HCT116 (cell line): ENCODE measurements around the gene PACSIN2. TPM values are rescaled to one million over a fixed set of nuclear protein-coding genes. Genes with fewer than 3 reads are reported as not detected.

Experiments
- ATAC-seq: fragments of 200-7000 bp; cut with Tn5 transposase; 2 replicates; pipeline ENCODE4 v1.9.1; 2020; ENCODE audit warnings: mild to moderate bottlenecking, moderate library complexity
- BruUV-seq: library from RNA; stranded (reverse); fragments of 400-500 nt; replicated peaks from 2 replicates; lab custom pipeline; 2021; lab: Mats Ljungman, UMichigan
- CTCF ChIA-PET: fragments of 300-600 bp; sonication (Branson Sonifier 250); formaldehyde crosslinking; loops from one replicate; lab custom pipeline; 2021; ENCODE audit warnings: antibody characterized with exemption; lab: Charles Lee
- POLR2A ChIA-PET: fragments of 300-600, 350-600 bp; sonication (Branson Sonifier 250); formaldehyde crosslinking; loops from one replicate; lab custom pipeline; 2021; ENCODE audit warnings: antibody characterized with exemption; lab: Charles Lee
- RAD21 ChIA-PET, 2 experiments: fragments of 300-600 bp; sonication (Branson Sonifier 250); formaldehyde crosslinking; loops; one replicate each; lab custom pipeline; 2023; ENCODE audit warnings: low total read pairs in 2 of 2; ENCODE audit not compliant: uncharacterized antibody in 2 of 2, unreplicated experiment in 2 of 2, low non-redundant PET in 1 of 2; lab: Charles Lee
- DNase-seq: peaks from one replicate; pipeline ENCODE4 v3.0.0-alpha.2; 2010; ENCODE audit warnings: low read depth, low spot score
- H2AFZ ChIP-seq: fragments of 200-600 bp; shearing (Covaris generic), sonication (generic); 2 replicates; pipeline ENCODE4 v1.6.1; 2017; ENCODE audit warnings: low read depth, mixed run types, mixed read lengths, antibody characterized with exemption, low read length; ENCODE audit not compliant: poor library complexity, severe bottlenecking
- H3K27ac ChIP-seq: 2 replicates; pipeline ENCODE4 v1.5.1; 2012; ENCODE audit warnings: low read depth, low read length
- H3K27me3 ChIP-seq: fragments of 200-600 bp; sonication (generic); 2 replicates; pipeline ENCODE4 v1.6.1; 2016; ENCODE audit warnings: mixed run types, low read length, mixed read lengths; ENCODE audit not compliant: insufficient read depth
- H3K36me3 ChIP-seq, 2 experiments: fragments of 200-500 bp in 1 of 2; fragments of 200-600 bp in 1 of 2; sonication (Bioruptor generic) in 1 of 2; sonication (generic) in 1 of 2; 2 replicates each; pipeline versions ENCODE4 v1.5.1 to v1.6.1; 2014 to 2016; ENCODE audit warnings: low read length in 2 of 2, inconsistent platforms in 1 of 2, mixed read lengths in 1 of 2, mixed run types in 1 of 2; ENCODE audit not compliant: insufficient read depth in 2 of 2, control insufficient read depth in 1 of 2
- H3K4me1 ChIP-seq, 2 experiments: fragments of 200-600 bp in 1 of 2; sonication (generic) in 1 of 2; 2 replicates each; pipeline versions ENCODE4 v1.5.1 to v1.6.1; 2012 to 2017; ENCODE audit warnings: low read length in 2 of 2, inconsistent platforms in 1 of 2, mild to moderate bottlenecking in 1 of 2, mixed read lengths in 1 of 2, mixed run types in 1 of 2, moderate library complexity in 1 of 2; ENCODE audit not compliant: insufficient read depth in 2 of 2, control insufficient read depth in 1 of 2
- H3K4me2 ChIP-seq: fragments of 200-600 bp; sonication (generic); 2 replicates; pipeline ENCODE4 v1.6.1; 2017; ENCODE audit warnings: mixed run types, low read length, mixed read lengths
- H3K4me3 ChIP-seq, 2 experiments: fragments of 200-600 bp in 1 of 2; sonication (generic) in 1 of 2; replicated peaks in 1 of 2; 2 replicates each; pipeline ENCODE4 v1.5.1; 2011 to 2016; ENCODE audit warnings: low read length in 2 of 2, control low read depth in 1 of 2, low read depth in 1 of 2, mild to moderate bottlenecking in 1 of 2, mixed read lengths in 1 of 2, mixed run types in 1 of 2
- H3K79me2 ChIP-seq: fragments of 200-600 bp; sonication (generic); 2 replicates; pipeline ENCODE4 v1.6.1; 2017; ENCODE audit warnings: mild to moderate bottlenecking, mixed run types, low read length, moderate library complexity, mixed read lengths; ENCODE audit not compliant: insufficient read depth
- H3K9ac ChIP-seq: fragments of 200-600 bp; sonication (generic); 2 replicates; pipeline ENCODE4 v1.6.1; 2016; ENCODE audit warnings: low read length, mixed read lengths
- H3K9me2 ChIP-seq: fragments of 200-600 bp; sonication (generic), shearing (Covaris generic); 2 replicates; pipeline ENCODE4 v1.6.1; 2017; ENCODE audit warnings: mixed run types, mild to moderate bottlenecking, moderate library complexity; ENCODE audit not compliant: insufficient read depth
- H3K9me3 ChIP-seq, 2 experiments: fragments of 200-500 bp in 1 of 2; fragments of 200-600 bp in 1 of 2; sonication (Bioruptor generic) in 1 of 2; sonication (generic) in 1 of 2; 2 replicates each; pipeline ENCODE4 v1.6.1; 2014 to 2017; ENCODE audit warnings: low read length in 2 of 2, mixed read lengths in 2 of 2, inconsistent platforms in 1 of 2, low read depth in 1 of 2, mild to moderate bottlenecking in 1 of 2, mixed run types in 1 of 2, moderate library complexity in 1 of 2; ENCODE audit not compliant: control insufficient read depth in 1 of 2, insufficient read depth in 1 of 2
- H4K20me1 ChIP-seq: fragments of 200-600 bp; sonication (generic), shearing (Covaris generic); 2 replicates; pipeline ENCODE4 v1.6.1; 2017; ENCODE audit warnings: mixed run types, mild to moderate bottlenecking, moderate library complexity; ENCODE audit not compliant: insufficient read depth
- CBX3 ChIP-seq: IDR thresholded peaks from 2 replicates; pipeline ENCODE4 v1.6.1; 2012; ENCODE audit warnings: low read depth
- CEBPB ChIP-seq: IDR thresholded peaks from 2 replicates; pipeline ENCODE4 v1.6.1; 2012; ENCODE audit warnings: low read depth
- EGR1 ChIP-seq: IDR thresholded peaks from 2 replicates; pipeline ENCODE4 v1.6.1; 2012; ENCODE audit warnings: low read depth
- EZH2 ChIP-seq: fragments of 200-600 bp; sonication (generic); IDR thresholded peaks from 2 replicates; pipeline ENCODE4 v1.6.1; 2017; ENCODE audit warnings: antibody characterized with exemption, mixed run types
- EZH2phosphoT487 ChIP-seq: fragments of 200-600 bp; IDR thresholded peaks from 2 replicates; pipeline ENCODE4 v1.6.1; 2018; ENCODE audit warnings: antibody characterized with exemption, borderline replicate concordance
- FOSL1 ChIP-seq: IDR thresholded peaks from 2 replicates; pipeline ENCODE4 v1.6.1; 2012; ENCODE audit warnings: low read depth
- JUND ChIP-seq: IDR thresholded peaks from 2 replicates; pipeline ENCODE4 v1.6.1; 2012
- POLR2A ChIP-seq: IDR thresholded peaks from 2 replicates; pipeline ENCODE4 v1.7.0; 2011; ENCODE audit warnings: borderline replicate concordance; ENCODE audit not compliant: insufficient read depth, insufficient read length; ENCODE audit errors: extremely low read depth
- POLR2AphosphoS5 ChIP-seq: IDR thresholded peaks from 2 replicates; pipeline ENCODE4 v1.6.1; 2011; ENCODE audit warnings: mild to moderate bottlenecking, low read depth, low read length, moderate library complexity
- RAD21 ChIP-seq: IDR thresholded peaks from 2 replicates; pipeline ENCODE4 v1.6.1; 2012; ENCODE audit warnings: low read depth, mild to moderate bottlenecking
- SIN3A ChIP-seq: IDR thresholded peaks from 2 replicates; pipeline ENCODE4 v1.6.1; 2012; ENCODE audit warnings: low read depth
- SP1 ChIP-seq: IDR thresholded peaks from 2 replicates; pipeline ENCODE4 v1.6.1; 2012; ENCODE audit warnings: low read depth
- TCF7L2 ChIP-seq: IDR thresholded peaks from 2 replicates; pipeline ENCODE4 v1.7.0; 2011; ENCODE audit warnings: borderline replicate concordance, inconsistent platforms; ENCODE audit not compliant: insufficient read depth, insufficient read length; ENCODE audit errors: extremely low read depth
- ZNF274 ChIP-seq: fragments of 200-500 bp; sonication (Bioruptor generic); IDR thresholded peaks from 2 replicates; pipeline ENCODE4 v1.6.1; 2014; ENCODE audit warnings: mild to moderate bottlenecking, low read depth, low read length, inconsistent platforms
- intact Hi-C: fragments of 100-400 bp; cut with micrococcal nuclease; formaldehyde crosslinking; loops from 2 replicates; pipeline ENCODE4 v1.10.0; 2022
- total RNA-seq: library from RNA; stranded (reverse); gene quantifications from one replicate; pipeline ENCODE4 v1.2.1, GENCODE V29; 2021; ENCODE audit not compliant: unreplicated experiment
- TF ChIP-seq, protein P1 (sequence below): IDR thresholded peaks from 2 replicates; pipeline ENCODE4 v1.6.1; 2012; ENCODE audit warnings: low read depth
- TF ChIP-seq, protein P2 (sequence below): IDR thresholded peaks from 2 replicates; pipeline ENCODE4 v1.6.1; 2011; ENCODE audit warnings: mild to moderate bottlenecking, low read length, moderate library complexity; ENCODE audit not compliant: insufficient replicate concordance; ENCODE audit errors: extremely low read depth
- TF ChIP-seq, protein P3 (sequence below): IDR thresholded peaks from 2 replicates; pipeline ENCODE4 v1.6.1; 2012
- TF ChIP-seq, protein P4 (sequence below), 3 experiments: fragments of 200-600 bp in 1 of 3; sonication (generic) in 1 of 3; IDR thresholded peaks in 2 of 3; conservative IDR thresholded peaks in 1 of 3; 2 replicates each; pipeline ENCODE4 v1.5.1; 2012 to 2017; ENCODE audit warnings: low read depth in 2 of 3, low read length in 2 of 3, antibody characterized with exemption in 1 of 3, borderline replicate concordance in 1 of 3, control low read depth in 1 of 3, mild to moderate bottlenecking in 1 of 3, mixed read lengths in 1 of 3, mixed run types in 1 of 3, moderate library complexity in 1 of 3; ENCODE audit not compliant: insufficient read depth in 1 of 3

The PACSIN2 gene
- total RNA-seq, 1 experiment from 2014 or later, result 48.2 TPM

DNA sequence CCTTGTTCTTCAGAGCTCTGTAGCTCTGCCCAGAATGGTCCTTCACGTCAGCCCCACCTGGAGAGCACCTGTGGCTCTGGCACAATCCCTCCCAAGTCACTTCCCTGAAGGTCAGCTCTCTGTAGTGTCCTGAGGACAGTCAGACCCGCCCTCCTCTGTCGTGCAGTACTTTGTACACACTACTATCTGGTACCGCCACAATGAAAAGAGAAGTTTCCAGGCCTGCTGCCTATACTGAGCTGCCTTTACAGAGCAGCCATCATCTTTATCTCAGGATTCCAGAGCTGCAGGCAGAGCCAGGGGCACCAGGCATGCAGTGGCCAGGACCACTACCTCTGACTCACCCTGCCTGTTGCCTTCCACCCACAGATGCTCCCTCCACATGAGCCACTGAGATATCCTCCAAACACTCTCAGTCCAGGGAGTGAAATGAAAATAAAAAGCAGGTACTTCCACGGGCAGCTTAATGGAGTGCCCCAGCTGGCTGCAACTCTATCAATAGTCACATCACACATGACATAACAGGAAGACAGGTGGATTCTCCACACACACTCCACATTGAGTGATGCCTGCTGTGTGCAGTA lies 7.3 kb downstream of the PACSIN2 start:
- ChIA-PET POLR2A (no interaction called here), CTCF (interaction anchor here (1.2 kb wide), 1 partner anchor 17 kb away, joined by 3 read pairs; no protein-coding TSS in a partner anchor), RAD21 (interaction anchor here in 1 of 2 experiments (0.7 kb wide), 1 partner anchor 102 kb away, joined by 4 read pairs; no protein-coding TSS in a partner anchor)
- intact Hi-C loops, result no loop called here
- H3K4me1 ChIP-seq, result peaks cover 44 to 63% of the 10 kb centered on the region in 2 experiments
- no peaks in the 10 kb centered on the region for H3K9me2 ChIP-seq
- H3K27ac ChIP-seq, result no peak overlapping the region
- no peaks in the 10 kb centered on the region for H3K27me3 ChIP-seq
- H3K36me3 ChIP-seq, result no peaks in the 10 kb centered on the region
- no peaks in the 10 kb centered on the region for H3K9me3 ChIP-seq
- no peak overlapping the region for H3K9ac ChIP-seq
- no peak for TF ChIP-seq EZH2phosphoT487
- no peak for TF ChIP-seq RAD21
- TF ChIP-seq, protein P1, sequence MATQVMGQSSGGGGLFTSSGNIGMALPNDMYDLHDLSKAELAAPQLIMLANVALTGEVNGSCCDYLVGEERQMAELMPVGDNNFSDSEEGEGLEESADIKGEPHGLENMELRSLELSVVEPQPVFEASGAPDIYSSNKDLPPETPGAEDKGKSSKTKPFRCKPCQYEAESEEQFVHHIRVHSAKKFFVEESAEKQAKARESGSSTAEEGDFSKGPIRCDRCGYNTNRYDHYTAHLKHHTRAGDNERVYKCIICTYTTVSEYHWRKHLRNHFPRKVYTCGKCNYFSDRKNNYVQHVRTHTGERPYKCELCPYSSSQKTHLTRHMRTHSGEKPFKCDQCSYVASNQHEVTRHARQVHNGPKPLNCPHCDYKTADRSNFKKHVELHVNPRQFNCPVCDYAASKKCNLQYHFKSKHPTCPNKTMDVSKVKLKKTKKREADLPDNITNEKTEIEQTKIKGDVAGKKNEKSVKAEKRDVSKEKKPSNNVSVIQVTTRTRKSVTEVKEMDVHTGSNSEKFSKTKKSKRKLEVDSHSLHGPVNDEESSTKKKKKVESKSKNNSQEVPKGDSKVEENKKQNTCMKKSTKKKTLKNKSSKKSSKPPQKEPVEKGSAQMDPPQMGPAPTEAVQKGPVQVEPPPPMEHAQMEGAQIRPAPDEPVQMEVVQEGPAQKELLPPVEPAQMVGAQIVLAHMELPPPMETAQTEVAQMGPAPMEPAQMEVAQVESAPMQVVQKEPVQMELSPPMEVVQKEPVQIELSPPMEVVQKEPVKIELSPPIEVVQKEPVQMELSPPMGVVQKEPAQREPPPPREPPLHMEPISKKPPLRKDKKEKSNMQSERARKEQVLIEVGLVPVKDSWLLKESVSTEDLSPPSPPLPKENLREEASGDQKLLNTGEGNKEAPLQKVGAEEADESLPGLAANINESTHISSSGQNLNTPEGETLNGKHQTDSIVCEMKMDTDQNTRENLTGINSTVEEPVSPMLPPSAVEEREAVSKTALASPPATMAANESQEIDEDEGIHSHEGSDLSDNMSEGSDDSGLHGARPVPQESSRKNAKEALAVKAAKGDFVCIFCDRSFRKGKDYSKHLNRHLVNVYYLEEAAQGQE, result no peak
- TF ChIP-seq SP1, result no peak
- TF ChIP-seq, protein P2, sequence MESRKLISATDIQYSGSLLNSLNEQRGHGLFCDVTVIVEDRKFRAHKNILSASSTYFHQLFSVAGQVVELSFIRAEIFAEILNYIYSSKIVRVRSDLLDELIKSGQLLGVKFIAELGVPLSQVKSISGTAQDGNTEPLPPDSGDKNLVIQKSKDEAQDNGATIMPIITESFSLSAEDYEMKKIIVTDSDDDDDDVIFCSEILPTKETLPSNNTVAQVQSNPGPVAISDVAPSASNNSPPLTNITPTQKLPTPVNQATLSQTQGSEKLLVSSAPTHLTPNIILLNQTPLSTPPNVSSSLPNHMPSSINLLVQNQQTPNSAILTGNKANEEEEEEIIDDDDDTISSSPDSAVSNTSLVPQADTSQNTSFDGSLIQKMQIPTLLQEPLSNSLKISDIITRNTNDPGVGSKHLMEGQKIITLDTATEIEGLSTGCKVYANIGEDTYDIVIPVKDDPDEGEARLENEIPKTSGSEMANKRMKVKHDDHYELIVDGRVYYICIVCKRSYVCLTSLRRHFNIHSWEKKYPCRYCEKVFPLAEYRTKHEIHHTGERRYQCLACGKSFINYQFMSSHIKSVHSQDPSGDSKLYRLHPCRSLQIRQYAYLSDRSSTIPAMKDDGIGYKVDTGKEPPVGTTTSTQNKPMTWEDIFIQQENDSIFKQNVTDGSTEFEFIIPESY, result no peak
- no peak for TF ChIP-seq FOSL1
- TF ChIP-seq SIN3A, result no peak
- no peak for TF ChIP-seq POLR2AphosphoS5
- no peak for TF ChIP-seq CEBPB
- TF ChIP-seq EZH2, result no peak
- TF ChIP-seq TCF7L2, result no peak
- TF ChIP-seq CBX3, result no peak
- TF ChIP-seq JUND, result no peak
- TF ChIP-seq, protein P3, sequence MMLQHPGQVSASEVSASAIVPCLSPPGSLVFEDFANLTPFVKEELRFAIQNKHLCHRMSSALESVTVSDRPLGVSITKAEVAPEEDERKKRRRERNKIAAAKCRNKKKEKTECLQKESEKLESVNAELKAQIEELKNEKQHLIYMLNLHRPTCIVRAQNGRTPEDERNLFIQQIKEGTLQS, result no peak
- no peak for TF ChIP-seq POLR2A
- TF ChIP-seq ZNF274, result no peak
- no peak for TF ChIP-seq EGR1
- TF ChIP-seq, protein P4, sequence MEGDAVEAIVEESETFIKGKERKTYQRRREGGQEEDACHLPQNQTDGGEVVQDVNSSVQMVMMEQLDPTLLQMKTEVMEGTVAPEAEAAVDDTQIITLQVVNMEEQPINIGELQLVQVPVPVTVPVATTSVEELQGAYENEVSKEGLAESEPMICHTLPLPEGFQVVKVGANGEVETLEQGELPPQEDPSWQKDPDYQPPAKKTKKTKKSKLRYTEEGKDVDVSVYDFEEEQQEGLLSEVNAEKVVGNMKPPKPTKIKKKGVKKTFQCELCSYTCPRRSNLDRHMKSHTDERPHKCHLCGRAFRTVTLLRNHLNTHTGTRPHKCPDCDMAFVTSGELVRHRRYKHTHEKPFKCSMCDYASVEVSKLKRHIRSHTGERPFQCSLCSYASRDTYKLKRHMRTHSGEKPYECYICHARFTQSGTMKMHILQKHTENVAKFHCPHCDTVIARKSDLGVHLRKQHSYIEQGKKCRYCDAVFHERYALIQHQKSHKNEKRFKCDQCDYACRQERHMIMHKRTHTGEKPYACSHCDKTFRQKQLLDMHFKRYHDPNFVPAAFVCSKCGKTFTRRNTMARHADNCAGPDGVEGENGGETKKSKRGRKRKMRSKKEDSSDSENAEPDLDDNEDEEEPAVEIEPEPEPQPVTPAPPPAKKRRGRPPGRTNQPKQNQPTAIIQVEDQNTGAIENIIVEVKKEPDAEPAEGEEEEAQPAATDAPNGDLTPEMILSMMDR (IDR thresholded peaks at IDR 0.05 in 2 of 3, conservative IDR thresholded peaks at IDR 0.05 in 1 of 3; ENCODE audit: borderline replicate concordance in 1 of 3, insufficient read depth in 1 of 3, low read depth in 2 of 3, low read length in 2 of 3), result no peak
- H2AFZ ChIP-seq, result no peak overlapping the region
- H4K20me1 ChIP-seq, result peaks cover 7% of the 10 kb centered on the region; the same call in 1 of the 2 replicates
- DNase-seq (no peak), ATAC-seq (0 out of 2 replicates have a peak, but pooled peaks have one; percentile 30)
- H3K79me2 ChIP-seq, result peaks cover 88% of the 10 kb centered on the region
- no TSS peak for BruUV-seq
- no peak overlapping the region for H3K4me3 ChIP-seq
- H3K4me2 ChIP-seq, result peak overlapping the region; percentile 40
